ENCODE results near the gene ITGA8. TPM values are rescaled to one million over a fixed set of nuclear protein-coding genes. Genes with fewer than 3 reads are reported as not detected.
"Not testable (repeated sequence)": the region's sequence is repeated elsewhere in the genome, so short reads cannot be mapped to it uniquely, and the experiment has no call there.

Gene ITGA8
- total RNA-seq, 3 donors from 2014 or later: 2.2 to 3.4 (median 2.5) TPM

- DNase-seq (no peak), ATAC-seq (no peak)
- no peak overlapping the region for H3K4me3 ChIP-seq
- TF ChIP-seq CTCF (IDR thresholded peaks at IDR 0.05): no peak
- intact Hi-C loops (cut with DNase I, micrococcal nuclease): no loop called here
- H3K4me1 ChIP-seq (ENCODE audit: low read depth): no peaks in the 10 kb centered on the region
- H3K9me3 ChIP-seq: no peaks in the 10 kb centered on the region
- H3K36me3 ChIP-seq (ENCODE audit: low read depth): no peaks in the 10 kb centered on the region
Observed at GRCh38 chr10:15640536-15641085, 79.1 kb downstream of the ITGA8 start.

- intact Hi-C loops (cut with DNase I, micrococcal nuclease): no loop called here
- no peaks in the 10 kb centered on the region for H3K9me3 ChIP-seq
- no peak for ATAC-seq
- no peak overlapping the region for H3K4me3 ChIP-seq
- H3K36me3 ChIP-seq (ENCODE audit: low read depth): no peaks in the 10 kb centered on the region
- no peak for DNase-seq
- TF ChIP-seq CTCF (IDR thresholded peaks at IDR 0.05): no peak
- H3K4me1 ChIP-seq (ENCODE audit: low read depth): no peaks in the 10 kb centered on the region
Observed at GRCh38 chr10:15636446-15636845, 83.3 kb downstream of the ITGA8 start.

GRCh38 chr10:15632456-15633091 is 87.1 kb downstream of the ITGA8 start:
- DNase-seq (no peak), ATAC-seq (no peak)
- Histone ChIP-seq H3K9me3 (no peaks in the 10 kb centered on the region), H3K4me3 (no peak overlapping the region), H3K36me3 (ENCODE audit: low read depth) (no peaks in the 10 kb centered on the region), H3K4me1 (ENCODE audit: low read depth) (no peaks in the 10 kb centered on the region)
- intact Hi-C loops (cut with DNase I, micrococcal nuclease): no loop called here
- TF ChIP-seq CTCF (IDR thresholded peaks at IDR 0.05): no peak

GRCh38 chr10:15631205-15631604 is 88.5 kb downstream of the ITGA8 start:
- H3K36me3 ChIP-seq (ENCODE audit: low read depth); H3K4me1 ChIP-seq (ENCODE audit: low read depth); H3K4me3 ChIP-seq; H3K9me3 ChIP-seq; intact Hi-C loops (cut with DNase I, micrococcal nuclease); ATAC-seq; DNase-seq: not testable (repeated sequence)

- Histone ChIP-seq H3K4me1 (ENCODE audit: low read depth) (no peaks in the 10 kb centered on the region), H3K36me3 (ENCODE audit: low read depth) (no peaks in the 10 kb centered on the region), H3K9me3 (no peaks in the 10 kb centered on the region), H3K4me3 (no peak overlapping the region)
- TF ChIP-seq CTCF (IDR thresholded peaks at IDR 0.05): no peak
- intact Hi-C loops (cut with DNase I, micrococcal nuclease): no loop called here
- no peak for DNase-seq
- ATAC-seq: no peak
Observed at GRCh38 chr10:15630353-15630752, 89.4 kb downstream of the ITGA8 start.

GRCh38 chr10:15627617-15628196 is 92.0 kb downstream of the ITGA8 start:
- intact Hi-C loops (cut with DNase I, micrococcal nuclease): no loop called here

More at GRCh38 chr10:15627617-15628196, 92.0 kb downstream of the ITGA8 start:
- Histone ChIP-seq H3K9me3 (no peaks in the 10 kb centered on the region), H3K4me1 (ENCODE audit: low read depth) (peaks cover 4% of the 10 kb centered on the region), H3K36me3 (ENCODE audit: low read depth) (no peaks in the 10 kb centered on the region), H3K4me3 (no peak overlapping the region)
- no peak for TF ChIP-seq CTCF (IDR thresholded peaks at IDR 0.05)
- ATAC-seq: no peak
- no peak for DNase-seq

Measured in mucosa of descending colon (tissue), 3 donors.